HG03139 (cell line): ENCODE results near the gene ANKS1B.
"Not testable (repeated sequence)": the region's sequence is repeated elsewhere in the genome, so short reads cannot be mapped to it uniquely, and the experiment has no call there.

Experiments used
- ATAC-seq: cut with Tn5 transposase; IDR thresholded peaks from one replicate; pipeline ENCODE4 v1.9.1; 2021; ENCODE audit not compliant: unreplicated experiment

Gene ANKS1B

GRCh38 chr12:98983647-98984046 lies 1001.1 kb downstream of the ANKS1B start:
- no peak for ATAC-seq

- ATAC-seq, result no peak
Measured at GRCh38 chr12:98980508-98980907, 1004.2 kb downstream of the ANKS1B start.

DNA sequence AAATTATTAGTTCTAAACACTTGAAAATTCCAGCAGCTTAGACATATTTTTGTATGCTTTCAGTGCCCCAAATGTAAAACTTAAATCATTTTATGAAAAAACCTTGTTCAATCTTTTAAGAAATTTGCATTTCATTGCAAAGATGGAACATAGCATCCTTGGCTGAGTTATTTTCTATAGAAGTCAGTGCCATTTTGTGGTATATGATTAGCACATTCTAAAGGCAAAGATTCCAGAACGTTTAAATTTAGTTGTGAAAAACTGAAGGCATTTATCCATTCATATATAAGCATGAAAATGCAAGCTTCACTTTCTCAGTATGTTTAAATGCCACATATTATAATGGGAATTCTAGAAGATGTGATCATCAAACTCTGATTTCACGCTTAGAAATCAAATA lies 1007.5 kb downstream of the ANKS1B start:
- ATAC-seq, result no peak

GRCh38 chr12:98974767-98975381 lies 1009.9 kb downstream of the ANKS1B start:
- no peak for ATAC-seq

DNA sequence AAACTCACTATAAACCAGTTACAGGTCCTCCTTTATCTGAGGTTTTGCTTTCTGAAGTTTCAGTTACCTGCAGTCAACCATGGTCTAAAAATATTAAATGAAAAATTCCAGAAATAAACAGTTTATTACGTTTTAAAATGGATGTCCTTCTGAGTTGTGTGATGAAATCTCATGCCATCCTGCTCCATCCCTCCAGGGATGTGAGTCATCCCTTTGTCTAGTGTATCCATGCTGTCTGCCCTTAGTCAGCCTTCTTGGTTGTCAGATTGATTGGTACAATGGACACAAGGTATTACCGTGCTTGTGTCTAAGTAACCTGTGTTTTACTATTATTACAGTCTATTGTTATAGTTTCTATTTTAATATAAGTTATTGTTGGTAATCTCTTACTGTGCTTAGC lies 1011.3 kb downstream of the ANKS1B start:
- no peak for ATAC-seq

DNA sequence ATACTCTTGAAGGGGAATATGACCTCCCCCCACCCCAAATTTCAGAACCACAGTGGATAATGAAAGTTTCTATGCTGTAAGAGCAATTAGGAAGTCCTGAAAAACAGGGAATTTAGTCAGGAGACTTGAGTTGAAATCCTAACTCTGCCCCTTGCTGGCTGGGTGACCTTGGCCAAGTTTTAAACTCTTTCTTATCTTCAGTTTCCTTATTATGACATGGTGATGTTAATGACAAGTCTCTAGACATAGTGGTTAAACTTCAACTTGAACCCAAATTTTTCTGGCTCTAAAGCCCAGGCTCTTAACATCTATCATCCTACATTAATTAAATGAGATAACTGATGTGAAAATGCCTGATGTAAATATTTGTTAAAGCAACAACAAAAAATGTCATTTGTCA lies 1013.8 kb downstream of the ANKS1B start:
- ATAC-seq, result no peak

DNA sequence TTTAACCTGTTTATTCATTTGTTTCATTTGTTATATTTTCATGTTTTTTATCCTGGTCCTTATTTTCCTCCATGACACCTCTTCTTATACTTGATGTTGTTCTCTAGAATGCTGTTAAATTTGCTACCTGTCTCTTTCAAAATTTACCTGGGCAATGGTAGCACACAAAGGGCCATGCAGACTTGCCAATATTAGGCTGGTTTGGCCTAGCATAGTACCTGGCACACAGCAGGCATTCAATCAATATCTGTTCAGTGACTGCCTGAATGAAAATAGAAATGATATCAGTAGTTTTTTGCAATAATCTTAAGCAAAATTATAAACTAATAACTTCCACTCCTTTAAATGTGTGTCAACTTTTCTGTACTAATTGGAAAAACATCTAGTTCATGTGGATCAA lies 1014.5 kb downstream of the ANKS1B start:
- no peak for ATAC-seq

- no peak for ATAC-seq
Measured at GRCh38 chr12:98968896-98969295, 1015.8 kb downstream of the ANKS1B start.

- not testable (repeated sequence) for ATAC-seq
Measured at GRCh38 chr12:98957135-98957534, 1027.6 kb downstream of the ANKS1B start.

- peak; percentile 96 for ATAC-seq
Measured at GRCh38 chr12:98955284-98955683, 1029.5 kb downstream of the ANKS1B start.

- no peak for ATAC-seq
Measured at GRCh38 chr12:98954506-98954905, 1030.2 kb downstream of the ANKS1B start.

DNA sequence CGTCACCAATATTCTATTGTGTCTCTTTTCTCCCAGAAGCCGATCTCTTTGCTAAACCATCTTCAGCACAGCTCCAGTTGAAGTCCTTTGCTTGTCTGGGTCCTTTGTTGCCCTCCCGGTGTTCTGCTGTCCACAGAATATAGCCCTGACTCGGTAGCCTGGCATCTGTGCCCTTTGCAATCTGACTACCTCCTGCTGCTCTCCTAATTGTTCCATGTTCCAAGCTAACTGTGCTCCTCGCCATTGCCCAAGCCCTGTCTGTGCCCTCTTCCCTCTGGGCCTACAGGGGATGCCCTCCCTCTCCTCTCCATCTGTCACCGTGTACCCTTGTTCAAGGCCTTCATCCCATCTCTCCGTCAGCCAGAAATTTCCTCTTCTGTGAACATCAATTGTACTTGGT lies 1033.3 kb downstream of the ANKS1B start:
- no peak for ATAC-seq

- ATAC-seq, result no peak
Measured at GRCh38 chr12:98948343-98948949, 1036.3 kb downstream of the ANKS1B start.

DNA sequence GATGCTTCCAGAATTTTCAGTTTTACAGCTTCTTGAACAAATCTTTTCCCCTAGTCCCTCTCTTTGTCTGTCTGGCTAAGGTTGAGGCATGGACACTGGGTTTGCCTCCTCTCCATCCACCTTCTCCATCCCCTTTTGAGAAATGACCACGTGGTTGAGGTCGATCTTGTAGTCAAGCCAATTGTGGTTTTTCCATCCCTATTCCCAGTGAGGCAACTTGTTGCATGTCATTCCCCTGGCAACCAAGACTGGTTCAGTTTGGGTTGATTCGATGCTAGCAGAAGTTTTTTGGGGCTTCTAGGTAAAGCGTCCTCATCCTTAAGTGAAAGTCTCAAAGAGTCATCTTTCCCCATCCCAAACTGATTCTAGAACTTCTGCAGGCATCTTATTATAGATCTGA lies 1038.9 kb downstream of the ANKS1B start:
- ATAC-seq, result no peak

DNA sequence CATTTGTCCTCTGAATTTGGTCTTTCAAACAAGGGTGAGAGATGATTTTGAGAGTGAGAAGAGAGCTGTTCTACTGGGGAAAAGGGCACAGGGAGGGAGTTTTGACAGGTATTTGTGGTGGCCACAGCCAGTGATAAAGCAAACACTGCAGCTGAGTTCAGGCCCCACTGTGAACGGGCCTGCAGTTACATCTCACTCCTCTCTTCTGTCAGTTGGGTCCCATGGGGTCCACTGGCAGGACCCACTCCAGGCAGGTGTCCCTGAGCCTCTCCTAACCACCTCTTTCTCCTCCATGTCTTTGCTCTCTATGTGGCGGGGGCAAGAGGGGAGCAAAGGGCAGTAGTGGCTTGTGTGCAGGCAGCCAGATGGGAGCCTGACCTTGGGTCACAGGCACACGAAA lies 1044.8 kb downstream of the ANKS1B start:
- no peak for ATAC-seq

- no peak for ATAC-seq
Measured at GRCh38 chr12:98939350-98939749, 1045.4 kb downstream of the ANKS1B start.

DNA sequence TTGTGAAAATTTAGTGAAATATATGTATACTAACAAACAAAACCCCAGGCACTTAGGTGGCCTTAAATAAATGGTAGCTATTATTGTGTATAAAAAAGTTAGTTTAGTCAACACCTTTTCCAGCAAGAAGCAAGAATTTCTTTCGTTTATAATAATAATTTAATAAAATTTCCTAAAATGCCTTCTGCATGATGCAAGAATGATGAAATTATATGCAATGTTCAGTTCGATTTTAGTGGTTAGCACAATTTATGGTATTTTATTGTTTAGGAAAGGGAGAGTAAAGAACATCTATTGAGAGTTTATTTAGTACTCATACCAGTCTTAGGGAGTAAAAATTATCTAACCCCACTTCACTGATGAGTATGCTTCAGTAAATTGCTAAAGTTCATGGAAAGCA lies 1048.9 kb downstream of the ANKS1B start:
- ATAC-seq, result no peak

DNA sequence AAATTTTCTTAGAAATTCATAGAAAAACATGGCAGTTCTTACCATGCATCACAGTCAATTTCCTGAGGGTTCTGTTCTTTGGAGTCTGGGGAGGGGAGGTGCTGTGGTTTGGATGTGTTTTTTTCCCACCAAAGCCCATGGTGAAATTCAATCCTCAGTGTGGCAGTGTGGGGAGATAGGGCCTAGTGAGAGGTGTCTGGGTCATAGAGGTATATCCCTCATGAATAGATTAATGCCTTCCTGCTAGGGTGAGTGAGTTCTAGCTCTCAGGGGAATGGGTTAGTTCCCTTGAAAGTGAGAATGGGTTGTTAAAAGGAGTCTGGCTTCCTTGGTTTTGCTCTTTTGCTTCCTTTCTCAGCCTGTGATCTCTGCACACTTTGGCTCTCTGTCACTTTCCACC lies 1061.9 kb downstream of the ANKS1B start:
- no peak for ATAC-seq

- ATAC-seq, result no peak
Measured at GRCh38 chr12:98918176-98918863, 1066.4 kb downstream of the ANKS1B start.

DNA sequence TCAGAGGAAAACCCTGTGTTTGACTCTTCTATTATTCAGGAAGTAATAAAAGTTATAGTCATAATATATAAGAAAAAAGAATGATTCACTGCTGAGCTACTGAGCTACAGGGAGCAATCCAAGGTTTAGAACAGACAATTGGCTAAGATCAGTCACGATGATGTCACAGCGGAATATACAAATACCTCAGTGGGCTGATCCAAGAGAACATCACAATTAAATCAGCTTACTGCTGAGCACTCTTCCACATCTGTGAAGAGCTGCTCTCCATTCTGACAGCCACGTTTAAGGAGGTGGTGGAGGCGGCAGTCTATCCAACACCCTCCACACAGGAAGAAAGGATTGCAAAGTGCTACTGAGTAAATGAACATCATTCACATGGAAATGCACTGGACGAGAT lies 1068.6 kb downstream of the ANKS1B start:
- ATAC-seq, result no peak

GRCh38 chr12:98912401-98912974 lies 1072.2 kb downstream of the ANKS1B start:
- no peak for ATAC-seq

GRCh38 chr12:98911396-98911795 lies 1073.3 kb downstream of the ANKS1B start:
- ATAC-seq, result no peak
